ENCODE measurements around the gene PPP6R3. TPM values are rescaled to one million over a fixed set of nuclear protein-coding genes. Genes with fewer than 3 reads are reported as not detected.

The PPP6R3 gene
- total and polyA plus RNA-seq, 2 of the 13 experiments (the other 11 are each of a cell fraction or from before 2014, with no cell fraction given): 41.2 to 83.4 TPM

DNA sequence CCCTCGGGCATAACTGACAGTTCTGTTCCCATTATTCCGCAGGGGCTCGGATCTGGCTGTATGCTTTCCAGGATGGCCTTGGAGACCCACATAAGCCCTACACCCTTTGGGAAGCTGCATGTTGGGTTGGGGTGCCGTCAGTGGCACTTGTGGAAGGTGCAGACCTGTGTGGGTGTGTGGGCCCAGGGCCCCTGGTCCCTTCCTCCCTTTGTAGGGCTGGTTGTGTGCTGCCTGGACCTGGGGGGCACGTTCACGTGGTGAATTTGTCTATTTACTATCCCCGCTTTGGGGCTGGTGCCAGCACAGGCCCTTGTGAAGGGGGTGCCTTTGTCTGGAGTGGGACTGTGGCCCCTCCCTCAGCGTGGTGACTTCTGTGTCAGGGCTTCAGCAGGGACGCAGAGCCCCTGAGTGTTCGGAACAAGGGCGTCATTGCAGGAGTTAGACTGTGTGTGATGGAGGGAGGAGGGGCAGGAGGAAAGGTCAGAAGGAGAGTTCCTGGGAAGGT lies 15.0 kb upstream of the PPP6R3 start:
- H3K27ac ChIP-seq (ENCODE audit: extremely low read length, insufficient read depth, low read length): no peak overlapping the region
- POLR2A ChIA-PET: no interaction called here
- H3K9ac ChIP-seq (ENCODE audit: insufficient read depth, low read depth, low read length): no peak overlapping the region
- no peaks in the 10 kb centered on the region for H3K9me3 ChIP-seq (ENCODE audit: low read length)
- H3K79me2 ChIP-seq (ENCODE audit: insufficient read depth, low read length): no peaks in the 10 kb centered on the region
- H3K4me2 ChIP-seq (ENCODE audit: low read depth, low read length): no peak overlapping the region
- peaks cover 28 to 56% of the 10 kb centered on the region in 2 experiments; a peak in 4 of 5 replicates for H3K36me3 ChIP-seq (replicated peaks in 1 of 2; ENCODE audit: control insufficient read depth in 1 of 2, insufficient read depth in 2 of 2, low read length in 2 of 2)
- no peak overlapping the region for H2AFZ ChIP-seq (ENCODE audit: low read length)
- intact Hi-C loops (cut with micrococcal nuclease; ENCODE audit: unreplicated experiment) (loop anchor here (2.0 kb wide), 1 partner anchor 189 kb away; no protein-coding TSS in a partner anchor), in situ Hi-C loops (cut with HindIII; ENCODE audit: extremely low pct_ligation_motif_present, low pct_unique_long_range_greater_than_20kb) (loop anchor here (5.0 kb wide), 1 partner anchor 188 kb away; no protein-coding TSS in a partner anchor)
- no peak overlapping the region for H3K4me3 ChIP-seq (replicated peaks in 1 of 3; ENCODE audit: insufficient read depth in 1 of 3, low read depth in 2 of 3, low read length in 3 of 3)
- DNase-seq (ENCODE audit: low spot score) (no peak), ATAC-seq (no peak), FAIRE-seq (no peak)
- no peaks in the 10 kb centered on the region for H3K27me3 ChIP-seq (ENCODE audit: control insufficient read depth in 1 of 2, insufficient read depth in 2 of 2, low read length in 2 of 2)
- H3K4me1 ChIP-seq (ENCODE audit: insufficient read depth, low read length): no peaks in the 10 kb centered on the region
- TF ChIP-seq, protein P1, sequence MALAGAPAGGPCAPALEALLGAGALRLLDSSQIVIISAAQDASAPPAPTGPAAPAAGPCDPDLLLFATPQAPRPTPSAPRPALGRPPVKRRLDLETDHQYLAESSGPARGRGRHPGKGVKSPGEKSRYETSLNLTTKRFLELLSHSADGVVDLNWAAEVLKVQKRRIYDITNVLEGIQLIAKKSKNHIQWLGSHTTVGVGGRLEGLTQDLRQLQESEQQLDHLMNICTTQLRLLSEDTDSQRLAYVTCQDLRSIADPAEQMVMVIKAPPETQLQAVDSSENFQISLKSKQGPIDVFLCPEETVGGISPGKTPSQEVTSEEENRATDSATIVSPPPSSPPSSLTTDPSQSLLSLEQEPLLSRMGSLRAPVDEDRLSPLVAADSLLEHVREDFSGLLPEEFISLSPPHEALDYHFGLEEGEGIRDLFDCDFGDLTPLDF (CRISPR knock-in tag; IDR thresholded peaks at IDR 0.05): no peak
- TF ChIP-seq ZNF589 (CRISPR knock-in tag; conservative IDR thresholded peaks at IDR 0.05): no peak
- BruUV-seq (replicated peaks): no TSS peak
- CTCF ChIA-PET (ENCODE audit: low intra/inter-chr PET ratio, low total read pairs): no interaction called here
- 92% methylated on average over 7 of the region's 11 CpGs for WGBS (ENCODE audit: low lambda C conversion rate)
- H4K20me1 ChIP-seq (ENCODE audit: insufficient read depth, low read length): peaks cover 7% of the 10 kb centered on the region; the same call in 1 of the 2 replicates

DNA sequence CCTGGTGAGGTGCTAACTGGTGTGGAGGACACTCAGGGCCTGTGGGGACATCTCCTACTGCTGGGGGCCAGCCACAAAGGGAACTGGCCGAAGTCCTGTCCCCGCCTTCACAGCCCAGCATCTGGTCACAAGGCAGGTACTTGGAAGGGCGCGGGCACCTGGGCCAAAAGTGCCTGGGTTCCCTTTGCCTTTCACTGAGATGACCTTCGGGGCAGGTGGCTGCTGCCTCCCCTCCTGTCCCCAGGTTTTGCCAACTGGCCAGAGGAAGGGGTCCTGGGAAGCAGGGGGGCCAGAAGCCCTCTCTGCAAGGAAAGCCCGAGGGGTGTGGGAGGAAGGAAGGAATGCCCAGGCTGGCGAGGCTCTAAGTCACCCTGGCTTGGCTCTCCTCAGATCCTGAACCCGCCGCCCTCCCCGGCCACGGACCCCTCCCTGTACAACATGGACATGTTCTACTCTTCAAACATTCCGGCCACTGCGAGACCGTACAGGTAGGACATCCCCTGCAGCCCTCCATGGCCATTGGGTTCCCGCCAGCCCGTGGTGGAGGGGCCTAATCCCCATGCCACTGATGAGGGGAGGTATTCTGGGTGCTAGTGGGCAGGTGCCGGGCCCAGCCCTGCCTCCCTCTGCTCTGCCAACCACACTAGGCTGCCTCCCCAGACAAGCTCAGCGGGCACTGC lies 14.4 kb upstream of the PPP6R3 start:
- FAIRE-seq (no peak), ATAC-seq (peak; percentile 8), DNase-seq (ENCODE audit: low spot score) (no peak)
- intact Hi-C loops (cut with micrococcal nuclease; ENCODE audit: unreplicated experiment) (loop anchor here (2.0 kb wide), 1 partner anchor 189 kb away; no protein-coding TSS in a partner anchor), in situ Hi-C loops (cut with HindIII; ENCODE audit: extremely low pct_ligation_motif_present, low pct_unique_long_range_greater_than_20kb) (loop anchor here (5.0 kb wide), 1 partner anchor 189 kb away; no protein-coding TSS in a partner anchor)
- no peaks in the 10 kb centered on the region for H3K9me3 ChIP-seq (ENCODE audit: low read length)
- no peak overlapping the region for H3K4me2 ChIP-seq (ENCODE audit: low read depth, low read length)
- no peak overlapping the region for H3K27ac ChIP-seq (ENCODE audit: extremely low read length, insufficient read depth, low read length)
- no TSS peak for BruUV-seq (replicated peaks)
- H4K20me1 ChIP-seq (ENCODE audit: insufficient read depth, low read length): peaks cover 7% of the 10 kb centered on the region; the same call in 1 of the 2 replicates
- ChIA-PET POLR2A (interaction anchor here (1.1 kb wide), 1 partner anchor 237 kb away, joined by 3 read pairs; no protein-coding TSS in a partner anchor), CTCF (ENCODE audit: low intra/inter-chr PET ratio, low total read pairs) (interaction anchor here (0.8 kb wide), 1 partner anchor 189 kb away, joined by 3 read pairs; no protein-coding TSS in a partner anchor)
- H2AFZ ChIP-seq (ENCODE audit: low read length): no peak overlapping the region
- H3K79me2 ChIP-seq (ENCODE audit: insufficient read depth, low read length): no peaks in the 10 kb centered on the region
- no peak overlapping the region for H3K9ac ChIP-seq (ENCODE audit: insufficient read depth, low read depth, low read length)
- no peaks in the 10 kb centered on the region for H3K27me3 ChIP-seq (ENCODE audit: control insufficient read depth in 1 of 2, insufficient read depth in 2 of 2, low read length in 2 of 2)
- WGBS (ENCODE audit: low lambda C conversion rate): 97% methylated on average over 6 of the region's 18 CpGs
- H3K36me3 ChIP-seq (replicated peaks in 1 of 2; ENCODE audit: control insufficient read depth in 1 of 2, insufficient read depth in 2 of 2, low read length in 2 of 2): peaks cover 25 to 52% of the 10 kb centered on the region in 2 experiments; a peak in 4 of 5 replicates
- H3K4me1 ChIP-seq (ENCODE audit: insufficient read depth, low read length): no peaks in the 10 kb centered on the region
- no peak overlapping the region for H3K4me3 ChIP-seq (replicated peaks in 1 of 3; ENCODE audit: insufficient read depth in 1 of 3, low read depth in 2 of 3, low read length in 3 of 3)
- TF ChIP-seq SSRP1 (CRISPR knock-in tag; IDR thresholded peaks at IDR 0.05): no peak
- TF ChIP-seq DMAP1 (CRISPR knock-in tag; IDR thresholded peaks at IDR 0.05): no peak
- peak; percentile 59 for TF ChIP-seq AGO2 (optimal IDR thresholded peaks at IDR 0.05; ENCODE audit: low read depth, low read length)
- no peak for TF ChIP-seq ATAD3A (CRISPR knock-in tag; IDR thresholded peaks at IDR 0.05)
- no peak for TF ChIP-seq ZNF75D (CRISPR knock-in tag; IDR thresholded peaks at IDR 0.05; ENCODE audit: borderline replicate concordance)
- no peak for TF ChIP-seq ZNF205 (CRISPR knock-in tag; IDR thresholded peaks at IDR 0.05)
- no peak for TF ChIP-seq SIN3A (IDR thresholded peaks at IDR 0.05; ENCODE audit: borderline replicate concordance, low read depth, low read length)
- TF ChIP-seq HNRNPL (IDR thresholded peaks at IDR 0.05; ENCODE audit: low read depth, low read length): 0 out of 2 replicates have a peak, but pooled peaks have one; percentile 37
- TF ChIP-seq ZFY (CRISPR knock-in tag; IDR thresholded peaks at IDR 0.05): no peak
- TF ChIP-seq, protein P2, sequence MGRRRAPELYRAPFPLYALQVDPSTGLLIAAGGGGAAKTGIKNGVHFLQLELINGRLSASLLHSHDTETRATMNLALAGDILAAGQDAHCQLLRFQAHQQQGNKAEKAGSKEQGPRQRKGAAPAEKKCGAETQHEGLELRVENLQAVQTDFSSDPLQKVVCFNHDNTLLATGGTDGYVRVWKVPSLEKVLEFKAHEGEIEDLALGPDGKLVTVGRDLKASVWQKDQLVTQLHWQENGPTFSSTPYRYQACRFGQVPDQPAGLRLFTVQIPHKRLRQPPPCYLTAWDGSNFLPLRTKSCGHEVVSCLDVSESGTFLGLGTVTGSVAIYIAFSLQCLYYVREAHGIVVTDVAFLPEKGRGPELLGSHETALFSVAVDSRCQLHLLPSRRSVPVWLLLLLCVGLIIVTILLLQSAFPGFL (CRISPR knock-in tag; IDR thresholded peaks at IDR 0.05): no peak
- no peak for TF ChIP-seq ASH2L (IDR thresholded peaks at IDR 0.05; ENCODE audit: insufficient read length, low read depth, low read length)
- TF ChIP-seq PHF21A (CRISPR knock-in tag; IDR thresholded peaks at IDR 0.05): no peak
- no peak for TF ChIP-seq PCBP2 (optimal IDR thresholded peaks at IDR 0.05; ENCODE audit: low read depth, low read length, poor library complexity, severe bottlenecking)
- no peak for TF ChIP-seq ZNF33A (CRISPR knock-in tag; IDR thresholded peaks at IDR 0.05; ENCODE audit: borderline replicate concordance)
